HG03378 (cell line): ENCODE measurements around the gene PAX5.

Experiments
- ATAC-seq: cut with Tn5 transposase; IDR thresholded peaks from one replicate; pipeline ENCODE4 v1.9.1; 2021; ENCODE audit warnings: mild to moderate bottlenecking, moderate library complexity; ENCODE audit not compliant: unreplicated experiment

The PAX5 gene

GRCh38 chr9:36817160-36817834 is 216.8 kb downstream of the PAX5 start:
- ATAC-seq: no peak

GRCh38 chr9:36816371-36816770 is 217.7 kb downstream of the PAX5 start:
- ATAC-seq: no peak

GRCh38 chr9:36815566-36816348 is 218.3 kb downstream of the PAX5 start:
- ATAC-seq: no peak

- no peak for ATAC-seq
Observed at GRCh38 chr9:36815023-36815422, 219.0 kb downstream of the PAX5 start.

GRCh38 chr9:36813154-36813553 is 220.9 kb downstream of the PAX5 start:
- ATAC-seq: no peak

- no peak for ATAC-seq
Observed at GRCh38 chr9:36812556-36812955, 221.5 kb downstream of the PAX5 start.

- no peak for ATAC-seq
Observed at GRCh38 chr9:36808251-36808650, 225.8 kb downstream of the PAX5 start.

GRCh38 chr9:36803961-36804360 is 230.1 kb downstream of the PAX5 start:
- no peak for ATAC-seq

GRCh38 chr9:36802201-36802920 is 231.7 kb downstream of the PAX5 start:
- no peak for ATAC-seq

GRCh38 chr9:36800455-36800854 is 233.6 kb downstream of the PAX5 start:
- ATAC-seq: no peak

GRCh38 chr9:36798350-36799065 is 235.6 kb downstream of the PAX5 start:
- no peak for ATAC-seq

GRCh38 chr9:36797471-36798220 is 236.4 kb downstream of the PAX5 start:
- ATAC-seq: no peak

GRCh38 chr9:36796671-36797419 is 237.2 kb downstream of the PAX5 start:
- no peak for ATAC-seq

GRCh38 chr9:36794461-36794860 is 239.6 kb downstream of the PAX5 start:
- no peak for ATAC-seq

GRCh38 chr9:36793277-36793676 is 240.8 kb downstream of the PAX5 start:
- ATAC-seq: no peak

- no peak for ATAC-seq
Observed at GRCh38 chr9:36791222-36791950, 242.7 kb downstream of the PAX5 start.

GRCh38 chr9:36789886-36790285 is 244.2 kb downstream of the PAX5 start:
- ATAC-seq: no peak

- ATAC-seq: no peak
Observed at GRCh38 chr9:36788534-36788933, 245.5 kb downstream of the PAX5 start.

- ATAC-seq: no peak
Observed at GRCh38 chr9:36787709-36788108, 246.4 kb downstream of the PAX5 start.
